Endometrial microvascular endothelial cells (primary cell): ENCODE results near the gene CLCN7. TPM values are rescaled to one million over a fixed set of nuclear protein-coding genes. Genes with fewer than 3 reads are reported as not detected.

Experiments used
- in situ Hi-C: cut with HindIII; loops from 2 replicates; pipeline ENCODE4 v1.10.0; 2017; ENCODE audit warnings: low sequenced_read_pairs, low pct_unique_long_range_greater_than_20kb; ENCODE audit errors: inconsistent ontology term
- total RNA-seq: library from RNA; depleted of rRNA; stranded (reverse); fragments of >200 nt; gene quantifications from one replicate; pipeline ENCODE4 v1.2.3, GENCODE V29; 2015; ENCODE audit errors: inconsistent ontology term

The CLCN7 gene
- total RNA-seq, 1 donor from 2014 or later: 43.0 TPM

DNA sequence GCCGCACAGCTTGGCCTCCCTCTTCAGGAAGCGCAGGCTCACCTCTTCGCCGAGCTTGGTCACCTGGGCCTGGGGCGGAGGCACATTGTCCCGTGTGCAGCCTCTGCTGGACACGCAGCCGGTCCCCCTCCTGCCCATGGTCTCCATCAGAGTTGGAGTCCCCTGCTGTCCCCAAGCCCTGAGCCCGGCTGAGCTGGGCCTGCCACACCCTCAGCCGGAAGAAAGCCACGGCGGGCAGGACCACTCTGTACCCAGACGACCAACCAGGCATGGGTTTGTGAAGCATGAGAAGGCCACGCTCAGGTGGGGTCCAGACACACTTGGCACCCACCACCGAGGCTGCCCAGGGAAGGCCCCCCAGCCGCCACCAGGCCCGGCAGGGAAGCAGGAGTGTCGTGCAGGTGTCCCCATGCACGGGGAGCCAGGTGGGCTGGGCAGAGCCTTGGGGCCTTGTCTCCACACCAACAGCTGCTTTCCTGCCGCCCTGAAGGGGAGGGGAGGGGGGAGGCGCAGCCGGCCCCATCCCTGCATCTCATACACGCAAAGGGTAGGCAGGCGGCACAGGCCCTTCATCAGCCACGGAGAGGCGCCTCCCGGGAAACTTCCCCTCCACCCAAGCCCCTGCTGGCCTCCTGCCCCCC, 35.6 kb downstream of the CLCN7 start:
- in situ Hi-C loops: no loop called here

DNA sequence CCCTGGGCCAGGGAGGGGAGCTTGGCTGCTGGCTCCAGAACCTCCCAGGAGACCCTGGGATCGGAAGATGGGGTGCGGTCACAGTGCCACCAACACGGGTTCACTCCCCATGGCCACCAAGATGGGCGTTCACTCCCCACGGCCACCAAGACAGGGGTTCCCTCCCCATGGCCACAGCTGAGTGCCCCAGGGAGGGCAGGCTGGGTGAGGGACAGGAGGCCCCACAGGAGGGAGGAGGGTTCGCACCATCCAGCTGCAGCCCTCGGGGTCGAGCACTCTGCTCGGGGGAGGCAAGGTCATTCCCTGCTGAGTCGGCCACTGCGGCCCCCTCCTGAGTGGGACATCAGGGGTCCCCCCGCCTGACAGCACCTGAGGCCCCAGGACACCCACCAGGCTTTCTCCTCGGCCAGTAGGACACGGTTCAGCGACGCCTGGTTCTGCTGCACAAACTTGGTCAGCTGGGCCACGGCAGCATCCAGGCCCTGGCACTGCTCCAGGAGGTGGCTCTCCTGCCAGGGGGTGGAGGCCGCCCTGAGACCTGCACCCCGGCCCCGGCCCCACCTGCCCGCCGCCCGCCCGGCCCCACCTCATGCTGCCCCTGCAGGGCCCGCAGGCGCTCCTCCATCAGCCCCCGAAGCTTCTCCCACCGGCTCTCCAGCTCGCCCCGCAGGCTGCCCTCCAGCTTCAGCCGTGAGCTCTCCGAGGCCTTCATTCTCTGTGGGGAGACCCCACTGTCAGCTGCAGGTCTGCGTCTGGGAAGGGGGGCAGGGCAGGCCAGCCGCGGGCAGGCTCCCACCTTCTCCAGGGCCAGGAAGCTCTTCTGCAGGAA, 36.4 kb downstream of the CLCN7 start:
- in situ Hi-C loops: no loop called here

DNA sequence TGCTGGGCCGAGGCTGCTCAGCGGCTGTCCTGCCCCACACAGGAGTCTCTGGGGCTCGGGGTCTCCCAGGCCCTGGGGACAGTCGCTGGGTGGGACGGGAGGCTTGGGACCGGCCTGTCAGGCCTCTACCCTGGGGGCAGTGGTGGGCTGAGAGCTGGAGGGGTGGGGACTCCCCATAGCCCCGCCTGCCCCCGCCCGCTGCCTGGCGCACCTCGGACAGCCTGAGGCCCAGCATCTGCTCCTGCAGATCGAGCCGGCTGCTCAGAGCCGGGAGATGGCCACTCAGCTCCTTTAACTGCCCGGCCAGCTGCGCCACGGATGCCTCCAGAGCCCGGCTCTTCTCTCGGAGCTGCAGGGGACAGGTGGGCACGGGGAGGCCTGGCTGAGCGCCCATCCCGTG, 37.2 kb downstream of the CLCN7 start:
- in situ Hi-C loops: no loop called here

DNA sequence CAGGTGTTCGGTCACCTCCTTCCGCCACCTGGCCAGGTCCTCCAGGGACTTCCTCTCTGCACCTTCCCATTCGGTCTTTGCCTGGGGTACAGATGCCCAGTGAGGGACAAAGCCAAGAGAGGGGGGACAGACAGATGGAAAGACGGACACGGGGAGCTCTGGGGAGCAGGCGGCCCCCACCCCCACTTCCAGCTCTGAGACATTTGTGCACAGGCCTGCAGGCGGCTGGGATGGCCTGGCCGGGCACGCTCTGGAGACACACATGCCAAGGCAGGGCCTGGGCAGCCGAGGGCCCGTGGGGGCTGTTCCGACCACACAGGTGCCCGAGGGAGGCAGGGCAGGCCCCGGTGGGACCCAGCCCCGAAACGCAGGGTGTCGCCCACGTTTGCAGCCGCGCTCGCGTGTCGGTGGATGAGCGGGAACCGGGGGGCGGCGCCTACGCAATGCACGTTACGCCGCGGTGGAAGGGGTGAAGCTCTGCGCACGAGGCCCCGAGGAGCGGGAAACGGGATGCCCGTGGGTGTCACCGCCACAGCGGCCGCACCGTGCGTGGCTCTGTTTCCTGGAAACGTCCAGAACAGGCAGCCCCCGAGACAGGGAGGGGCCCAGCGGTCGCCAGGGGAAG, 38.0 kb downstream of the CLCN7 start:
- in situ Hi-C loops: no loop called here

DNA sequence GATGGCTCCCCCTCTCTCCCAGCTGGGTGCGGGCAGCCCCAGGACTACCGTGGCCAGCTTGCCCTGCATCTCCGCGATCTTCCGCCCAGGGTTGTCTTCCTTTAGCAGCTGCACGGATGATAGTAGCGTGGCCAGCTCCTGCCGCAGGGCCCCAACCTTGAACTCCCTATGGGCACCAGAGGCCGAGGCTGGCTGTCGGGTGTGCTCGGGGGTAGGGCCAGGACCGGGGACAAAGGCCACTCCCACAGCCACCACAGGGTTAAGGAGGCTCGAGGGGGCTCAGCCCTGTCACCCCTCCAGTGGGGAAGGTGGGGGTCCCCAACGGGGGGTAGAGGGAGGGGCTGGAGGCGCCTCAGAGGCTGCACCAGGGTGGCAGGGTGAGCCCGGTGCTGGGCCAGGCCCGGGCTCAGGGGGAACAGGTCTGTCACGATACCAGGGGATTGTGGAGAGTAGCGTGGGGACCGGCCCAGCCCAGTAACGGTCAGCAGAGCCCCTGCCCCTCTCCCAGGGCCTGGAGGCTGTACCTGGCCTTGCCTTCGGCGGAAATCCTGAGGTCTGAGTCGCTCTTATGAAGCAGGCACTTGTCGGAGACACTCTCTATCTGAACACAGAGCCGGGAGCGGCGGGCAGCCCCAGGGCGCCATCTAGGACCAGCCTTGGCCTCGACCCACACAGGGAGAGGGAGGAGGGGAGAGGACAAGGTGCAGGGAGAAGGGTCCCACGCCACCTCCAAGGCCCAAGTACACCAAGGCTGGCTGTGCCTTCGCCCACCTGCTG, 38.7 kb downstream of the CLCN7 start:
- in situ Hi-C loops: no loop called here

DNA sequence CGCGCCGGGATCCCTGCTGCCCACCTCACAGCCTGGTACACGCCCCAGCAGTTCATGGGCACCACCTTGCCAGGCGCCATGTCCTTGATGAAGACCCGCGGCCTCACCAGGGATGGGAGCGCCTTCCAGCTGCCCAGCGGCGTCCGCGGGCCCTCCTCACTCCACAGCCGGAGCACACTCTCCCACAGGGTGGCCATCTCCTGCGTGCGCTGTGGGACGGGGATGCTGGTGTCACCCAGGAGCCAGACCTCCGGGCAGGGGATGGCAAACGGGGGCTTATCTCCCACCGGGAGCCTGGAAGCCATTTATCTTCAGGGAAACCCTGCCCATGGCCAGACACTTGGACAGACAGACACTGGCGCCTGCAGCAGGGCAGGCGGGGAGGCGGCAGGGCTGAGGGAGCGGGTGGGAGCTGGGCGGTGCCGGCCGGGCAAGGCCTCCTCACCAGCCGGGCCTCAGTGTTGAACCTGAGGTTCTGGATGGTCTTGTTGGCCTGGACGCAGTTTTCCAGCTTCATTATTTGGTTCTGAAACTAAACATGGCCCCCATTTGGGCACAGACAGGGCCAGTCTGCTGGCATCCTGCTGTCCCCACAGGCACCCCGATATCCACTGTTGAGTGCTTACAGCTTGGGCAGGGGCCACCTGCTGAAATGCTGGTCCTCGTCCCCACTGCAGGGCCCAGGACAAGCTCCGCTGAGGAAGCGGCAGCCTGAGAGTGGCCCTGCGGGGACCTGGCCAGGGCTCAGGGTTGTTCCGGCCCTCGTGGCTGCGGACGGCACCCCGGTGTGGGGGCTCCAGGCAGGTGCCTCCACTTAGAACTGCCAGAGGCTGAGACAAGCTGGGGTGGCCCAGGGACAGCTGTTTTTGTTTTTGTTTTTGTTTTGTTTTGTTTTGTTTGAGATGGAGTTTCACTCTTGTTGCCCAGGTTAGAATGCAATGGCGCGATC, 39.9 kb downstream of the CLCN7 start:
- in situ Hi-C loops: no loop called here

DNA sequence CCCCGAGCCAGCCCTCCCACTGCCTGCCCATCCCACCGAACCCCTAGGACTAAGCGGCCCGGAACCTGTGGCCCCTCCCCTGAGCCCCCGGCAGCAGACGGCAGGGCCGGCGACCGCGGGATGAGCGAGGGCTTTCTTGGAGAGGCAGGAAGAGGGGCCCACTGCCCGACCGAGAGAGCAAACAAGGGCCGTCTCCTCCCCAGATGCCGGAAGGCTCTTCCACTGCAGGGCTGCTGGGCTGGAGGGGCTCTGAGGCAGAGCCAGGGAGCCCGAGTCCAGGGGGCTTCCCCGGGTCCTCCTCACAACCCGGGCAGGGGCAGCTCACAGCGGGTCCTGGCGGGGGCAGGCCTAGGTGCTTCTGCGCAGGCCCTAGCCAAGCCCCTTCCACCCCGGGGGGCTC, 41.1 kb downstream of the CLCN7 start:
- in situ Hi-C loops: no loop called here

DNA sequence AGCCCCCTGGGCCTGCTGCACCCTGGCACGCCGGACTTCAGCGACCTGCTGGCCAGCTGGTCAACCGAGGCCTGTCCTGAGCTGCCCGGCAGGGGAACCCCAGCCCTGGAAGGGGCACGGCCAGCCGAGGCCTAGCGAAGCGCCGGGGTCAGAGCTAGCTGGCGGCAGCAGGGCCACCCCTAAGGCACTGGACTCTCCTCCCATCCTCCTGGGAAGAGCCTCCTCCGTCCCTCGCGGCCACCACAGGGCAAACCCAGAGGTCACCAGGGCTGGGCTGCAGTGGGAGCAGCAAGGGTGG, 41.6 kb downstream of the CLCN7 start:
- in situ Hi-C loops: no loop called here

DNA sequence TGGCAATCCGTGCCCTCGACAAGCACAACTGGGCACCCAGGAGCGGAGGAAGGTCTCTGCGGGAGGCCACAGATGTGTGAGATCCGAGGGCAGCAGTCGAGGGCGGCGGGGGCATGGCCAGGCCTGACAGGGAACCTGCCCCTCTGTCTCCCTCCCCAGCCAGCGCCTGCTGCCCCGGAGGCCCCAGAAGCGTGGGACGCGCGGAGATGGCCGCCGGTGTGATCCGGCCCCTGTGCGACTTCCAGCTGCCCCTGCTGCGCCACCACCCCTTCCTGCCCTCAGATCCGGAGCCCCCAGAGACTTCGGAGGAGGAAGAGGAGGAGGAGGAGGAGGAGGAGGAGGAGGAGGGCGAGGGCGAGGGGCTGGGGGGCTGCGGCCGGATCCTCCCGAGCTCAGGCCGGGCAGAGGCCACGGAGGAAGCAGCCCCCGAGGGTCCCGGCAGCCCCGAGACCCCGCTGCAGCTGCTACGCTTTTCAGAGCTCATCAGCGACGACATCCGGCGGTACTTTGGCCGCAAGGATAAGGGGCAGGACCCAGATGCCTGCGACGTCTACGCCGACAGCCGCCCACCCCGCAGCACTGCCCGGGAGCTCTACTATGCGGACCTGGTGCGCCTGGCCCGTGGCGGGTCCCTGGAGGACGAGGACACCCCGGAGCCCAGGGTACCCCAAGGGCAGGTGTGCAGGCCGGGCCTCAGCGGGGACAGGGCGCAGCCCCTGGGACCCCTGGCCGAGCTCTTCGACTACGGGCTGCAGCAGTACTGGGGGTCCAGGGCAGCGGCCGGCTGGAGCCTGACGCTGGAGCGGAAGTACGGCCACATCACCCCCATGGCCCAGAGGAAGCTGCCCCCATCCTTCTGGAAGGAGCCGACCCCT, 42.2 kb downstream of the CLCN7 start:
- in situ Hi-C loops: no loop called here

DNA sequence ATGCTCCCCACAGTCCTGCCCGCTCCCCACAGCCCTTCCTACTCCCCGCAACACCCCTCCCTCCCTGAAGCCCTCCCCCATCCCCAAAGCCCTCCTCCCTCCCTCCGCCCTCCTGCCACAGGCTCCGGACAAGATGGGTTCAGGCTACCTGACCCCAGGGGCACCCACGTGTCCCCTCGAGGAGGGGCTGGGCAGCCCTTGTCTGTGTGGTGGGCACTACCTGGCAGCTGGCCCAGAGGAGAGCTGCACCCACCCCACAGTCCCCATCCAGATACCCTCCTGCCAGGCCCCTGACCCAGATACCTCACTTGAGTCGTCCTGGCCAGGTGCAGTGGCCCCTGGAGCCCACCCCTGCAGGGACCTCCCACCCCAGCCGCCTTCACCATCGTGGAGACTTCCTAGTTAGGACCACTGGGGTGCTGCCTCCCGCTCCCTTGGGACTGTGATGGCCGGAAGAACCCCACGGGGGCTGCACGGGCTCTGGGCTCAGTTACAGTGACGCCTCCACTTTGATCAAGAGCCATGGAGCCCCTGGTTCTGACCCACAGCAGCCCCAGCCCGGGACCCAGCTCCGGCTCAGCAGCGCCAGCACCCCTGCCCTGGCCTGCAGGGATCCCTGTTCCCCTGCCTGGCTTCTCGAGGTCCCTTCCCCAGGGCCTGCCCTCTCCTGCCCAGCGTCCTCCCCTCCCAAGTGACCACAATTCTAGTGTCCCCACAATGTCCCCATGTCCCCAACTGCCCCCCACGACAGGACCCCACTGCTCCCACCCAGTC, 43.1 kb downstream of the CLCN7 start:
- in situ Hi-C loops: no loop called here

DNA sequence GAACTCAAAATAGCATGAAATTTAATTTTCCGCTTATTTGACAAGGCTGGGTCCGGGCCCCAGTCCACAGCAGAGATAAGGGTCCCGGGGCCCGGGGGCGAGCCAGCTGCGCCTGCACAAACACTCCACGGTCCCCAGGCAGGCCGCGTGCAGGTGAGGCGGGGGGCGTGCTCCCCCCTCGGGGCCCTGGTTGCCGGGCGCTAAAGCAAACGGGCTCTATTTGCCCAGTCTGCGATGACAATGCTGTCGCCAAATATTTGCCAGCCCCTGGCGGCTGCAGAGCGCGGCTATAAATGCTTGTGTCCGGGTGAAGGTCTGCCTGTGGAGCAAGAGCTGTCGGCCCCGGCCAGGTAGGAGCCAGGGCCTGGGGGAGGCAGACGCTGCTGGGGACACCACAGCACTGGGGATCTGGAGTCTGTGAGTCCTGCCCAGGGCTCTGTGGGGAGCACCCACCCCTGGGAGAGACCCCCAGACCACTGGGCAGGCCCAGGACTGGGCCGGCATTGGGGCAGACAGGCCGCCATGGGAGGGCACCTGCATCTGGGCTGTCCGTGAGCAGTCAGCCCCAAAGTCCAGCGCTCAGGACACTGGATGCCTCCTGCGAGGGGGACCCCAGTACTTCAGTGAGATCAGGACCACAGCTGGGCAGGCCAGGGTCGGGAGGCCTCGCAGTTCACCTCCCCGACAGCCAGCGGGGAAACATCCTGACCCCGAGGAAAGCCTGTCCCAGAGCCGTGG, 43.9 kb downstream of the CLCN7 start, which contains the start of gene PERCC1:
Gene PERCC1 (plus strand): TSS at position 320 of the 738 bp plus-strand sequence. CDS start 1,516 bp downstream, outside the sequence.
- in situ Hi-C loops: no loop called here

DNA sequence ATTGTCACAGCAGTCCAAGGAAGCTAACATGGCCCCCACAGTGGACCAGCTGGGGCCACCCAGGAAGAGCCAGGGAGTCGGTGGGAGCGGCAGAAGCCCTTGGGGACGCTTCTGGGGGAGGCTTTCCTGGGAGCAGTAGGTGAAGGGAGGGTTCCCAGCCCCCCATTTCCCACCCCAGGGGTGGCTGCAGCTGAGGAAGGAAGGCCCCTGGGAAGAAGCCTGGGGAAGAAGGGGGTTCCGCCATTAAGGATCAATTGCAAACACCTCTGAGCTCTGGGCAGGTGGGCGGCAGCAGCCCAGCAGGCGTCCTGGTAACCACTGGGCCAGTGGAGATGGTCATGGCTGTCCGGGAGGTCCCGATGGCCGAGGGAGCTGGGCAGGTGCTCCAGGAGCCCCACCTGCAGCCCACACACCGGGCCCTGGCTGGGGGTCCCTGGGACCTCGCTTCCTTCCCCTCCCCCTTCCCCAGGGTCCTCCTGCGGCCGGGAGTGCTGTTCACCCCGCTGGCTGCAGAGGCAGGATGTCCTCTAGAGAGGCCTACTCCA, 44.5 kb downstream of the CLCN7 start:
- in situ Hi-C loops: no loop called here

DNA sequence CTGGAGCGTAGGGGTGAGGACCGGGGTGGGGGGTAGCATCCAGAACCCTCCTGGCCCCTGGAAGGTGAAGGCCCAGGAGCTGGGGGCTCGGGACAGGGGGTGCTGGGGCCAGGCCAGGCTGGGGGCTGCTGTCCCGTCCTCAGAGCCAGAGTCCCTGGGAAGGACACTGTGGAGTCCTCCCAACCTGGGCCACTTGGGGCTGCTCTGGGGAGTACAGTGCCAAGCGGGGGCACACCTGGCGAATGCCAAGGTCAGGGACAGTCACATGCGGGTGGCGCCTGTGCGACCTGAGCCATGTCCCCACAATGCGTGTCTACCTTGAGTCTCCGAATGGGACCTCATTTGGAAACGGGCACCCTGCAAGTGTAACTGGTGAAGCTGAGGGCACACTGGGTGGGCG, 45.2 kb downstream of the CLCN7 start:
- in situ Hi-C loops: no loop called here

DNA sequence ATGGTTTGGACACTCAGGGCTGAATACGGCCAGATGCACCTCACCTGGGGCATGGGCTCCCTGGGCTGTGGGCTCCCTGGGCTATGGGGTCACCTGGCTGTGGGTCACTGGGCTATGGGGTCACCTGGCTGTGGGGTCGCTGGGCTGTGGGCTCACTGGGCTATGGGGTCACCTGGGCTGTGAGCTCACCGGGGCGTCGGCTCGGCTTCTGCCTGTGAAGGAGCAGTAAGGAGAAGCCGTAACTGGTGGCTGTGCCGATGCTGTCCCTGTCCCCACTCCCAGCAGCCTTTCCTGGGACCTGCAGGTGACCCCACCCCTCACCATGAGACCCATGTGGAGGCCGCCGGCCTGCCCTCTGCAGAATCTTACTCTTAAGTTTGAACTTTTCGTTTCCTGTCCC, 45.8 kb downstream of the CLCN7 start:
- in situ Hi-C loops: no loop called here

DNA sequence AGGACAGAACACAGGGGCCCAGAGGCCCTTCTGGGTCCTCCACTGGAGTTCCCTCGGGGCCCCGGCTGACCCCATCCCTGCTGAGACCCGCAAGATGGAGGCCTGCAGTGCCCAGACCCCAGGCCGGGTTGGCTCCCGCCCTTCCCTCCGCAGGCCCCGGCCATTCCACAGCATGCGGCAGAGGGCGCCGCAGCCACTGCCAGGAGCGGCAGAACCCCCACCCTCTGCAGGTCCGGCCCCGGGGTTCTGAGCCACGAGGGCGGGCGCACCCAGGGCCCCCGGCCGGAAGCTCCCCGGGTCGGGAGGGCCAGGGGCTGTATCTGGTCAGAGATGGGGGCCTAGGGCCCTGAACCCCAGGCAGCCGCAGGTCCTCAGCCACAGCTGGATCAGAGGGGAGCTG, 46.3 kb downstream of the CLCN7 start:
- in situ Hi-C loops: no loop called here
